CD14-positive monocyte (primary cell): Measurements from ENCODE around the gene GABRD. TPM values are rescaled to one million over a fixed set of nuclear protein-coding genes. Genes with fewer than 3 reads are reported as not detected.

Experiments
- DNase-seq, 3 donors: peaks; one replicate each; pipeline ENCODE4 v3.0.0-alpha.2; 2011 to 2022
- H2AFZ ChIP-seq: 2 replicates; pipeline ENCODE4 v1.6.0; 2012; ENCODE audit warnings: mild to moderate bottlenecking, low read depth, low read length, inconsistent platforms; ENCODE audit not compliant: insufficient read depth, poor library complexity, severe bottlenecking
- H3K27ac ChIP-seq, 2 donors: 1 replicate in 1 of 2; 2 replicates in 1 of 2; pipeline ENCODE4 v1.5.1; 2012 to 2013; ENCODE audit warnings: low read length in 2 of 2, control low read depth in 1 of 2, inconsistent platforms in 1 of 2, low read depth in 1 of 2, mild to moderate bottlenecking in 1 of 2
- H3K27me3 ChIP-seq, 2 donors: one replicate each; pipeline versions ENCODE4 v1.6.0 to v1.6.1; 2011 to 2013; ENCODE audit warnings: low read length in 2 of 2; ENCODE audit not compliant: control insufficient read depth in 2 of 2, insufficient read depth in 2 of 2
- H3K36me3 ChIP-seq, 2 donors: replicated peaks in 1 of 2; 1 replicate in 1 of 2; 2 replicates in 1 of 2; pipeline versions ENCODE4 v1.5.1 to v1.6.1; 2012 to 2013; ENCODE audit warnings: low read length in 2 of 2, control low read depth in 1 of 2, inconsistent platforms in 1 of 2, mild to moderate bottlenecking in 1 of 2; ENCODE audit not compliant: insufficient read depth in 2 of 2, control insufficient read depth in 1 of 2
- H3K4me1 ChIP-seq, 2 donors: 1 replicate in 1 of 2; 2 replicates in 1 of 2; pipeline versions ENCODE4 v1.5.1 to v1.6.1; 2012 to 2013; ENCODE audit warnings: low read length in 2 of 2, control low read depth in 1 of 2, inconsistent platforms in 1 of 2, mild to moderate bottlenecking in 1 of 2, moderate library complexity in 1 of 2; ENCODE audit not compliant: insufficient read depth in 2 of 2, control insufficient read depth in 1 of 2
- H3K4me2 ChIP-seq: replicated peaks from 2 replicates; pipeline ENCODE3; 2012; ENCODE audit warnings: low read length, moderate library complexity, mild to moderate bottlenecking; ENCODE audit not compliant: poor library complexity, severe bottlenecking; ENCODE audit errors: extremely low read depth
- H3K4me3 ChIP-seq, 3 experiments: fragments of 200-600 bp in 1 of 3; sonication (generic) in 1 of 3; replicated peaks in 1 of 3; 1 replicate in 2 of 3; 2 replicates in 1 of 3; pipeline ENCODE4 v1.5.1; 2011 to 2013; ENCODE audit warnings: low read length in 3 of 3, mild to moderate bottlenecking in 3 of 3, control low read depth in 2 of 3, low read depth in 2 of 3, inconsistent platforms in 1 of 3, moderate library complexity in 1 of 3
- H3K79me2 ChIP-seq: 2 replicates; pipeline ENCODE4 v1.6.0; 2012; ENCODE audit warnings: mild to moderate bottlenecking, control low read depth, inconsistent platforms, low read length, moderate library complexity; ENCODE audit not compliant: insufficient read depth
- H3K9ac ChIP-seq: 2 replicates; pipeline ENCODE4 v1.6.0; 2017; ENCODE audit warnings: low read length, mild to moderate bottlenecking; ENCODE audit not compliant: insufficient read depth, poor library complexity, severe bottlenecking
- H3K9me3 ChIP-seq, 2 donors: replicated peaks in 1 of 2; 1 replicate in 1 of 2; 2 replicates in 1 of 2; pipeline versions ENCODE4 v1.5.1 to v1.6.1; 2012 to 2013; ENCODE audit warnings: low read length in 2 of 2, control low read depth in 1 of 2; ENCODE audit not compliant: control insufficient read depth in 1 of 2, insufficient read depth in 1 of 2
- H4K20me1 ChIP-seq: 2 replicates; pipeline ENCODE4 v1.6.0; 2012; ENCODE audit warnings: mild to moderate bottlenecking, low read length, control low read depth, moderate library complexity; ENCODE audit not compliant: insufficient read depth
- H3K27ac Mint-ChIP-seq, 7 donors: one replicate each; pipeline ENCODE4 v1.8.0; 2020; ENCODE audit warnings: mild to moderate bottlenecking in 7 of 7, mixed read lengths in 7 of 7, moderate library complexity in 6 of 7, inconsistent platforms in 2 of 7
- H3K27me3 Mint-ChIP-seq, 3 donors: one replicate each; pipeline ENCODE4 v1.8.0; 2021 to 2022; ENCODE audit warnings: low read depth in 3 of 3, mild to moderate bottlenecking in 3 of 3, mixed read lengths in 3 of 3, moderate library complexity in 3 of 3, inconsistent platforms in 1 of 3
- H3K36me3 Mint-ChIP-seq, 2 donors: one replicate each; pipeline ENCODE4 v1.8.0; 2020; ENCODE audit warnings: mixed read lengths in 2 of 2, inconsistent platforms in 1 of 2, mild to moderate bottlenecking in 1 of 2
- H3K4me1 Mint-ChIP-seq: one replicate; pipeline ENCODE4 v1.8.0; 2020; ENCODE audit warnings: mild to moderate bottlenecking, mixed read lengths
- H3K4me3 Mint-ChIP-seq, 2 donors: one replicate each; pipeline ENCODE4 v1.8.0; 2020; ENCODE audit warnings: mild to moderate bottlenecking in 2 of 2, mixed read lengths in 2 of 2, moderate library complexity in 1 of 2
- H3K9me3 Mint-ChIP-seq, 7 donors: one replicate each; pipeline ENCODE4 v1.8.0; 2020 to 2022; ENCODE audit warnings: mixed read lengths in 7 of 7, mild to moderate bottlenecking in 6 of 7, moderate library complexity in 6 of 7, inconsistent platforms in 2 of 7
- WGBS: methylation state at CpG from one replicate; pipeline ENCODE4 v1.1.5; 2013; ENCODE audit warnings: missing lambda C conversion rate; ENCODE audit not compliant: insufficient coverage; 5-methylcytosine and 5-hydroxymethylcytosine counted together
- intact Hi-C, 2 donors: fragments of 100-400 bp; cut with micrococcal nuclease; formaldehyde crosslinking; loops; one replicate each; pipeline versions ENCODE4 v1.15.0 to v1.15.1; 2023
- polyA plus RNA-seq, 3 donors: library from polyadenylated mRNA; depleted of rRNA in 1 of 3; unstranded in 2 of 3; stranded (reverse) in 1 of 3; fragments of 300-500 nt in 2 of 3; fragments of >200 nt in 1 of 3; fragmentation: Illumina TruSeq in 2 of 3; gene quantifications; 1 replicate in 2 of 3; 2 replicates in 1 of 3; pipeline ENCODE4 v1.2.3, GENCODE V29; 2012 to 2021
- TF ChIP-seq, protein P1 (sequence below): fragments of 200-600 bp; IDR thresholded peaks from one replicate; pipeline ENCODE4 v1.8.0; 2022; ENCODE audit warnings: antibody characterized with exemption, mild to moderate bottlenecking

Gene GABRD
- polyA plus RNA-seq, 3 donors: not detected

GRCh38 chr1:1973716-1974642 lies 45.2 kb upstream of the GABRD start:
- H3K9me3 Mint-ChIP-seq: peaks cover 0 to 13% (median 7%) of the 10 kb centered on the region in 7 donors
- H3K4me1 Mint-ChIP-seq: peaks cover 3% of the 10 kb centered on the region
- H3K4me3 Mint-ChIP-seq: no peak overlapping the region
- H3K4me3 ChIP-seq: no peak overlapping the region
- H3K27me3 ChIP-seq: no peaks in the 10 kb centered on the region
- no peaks in the 10 kb centered on the region for H3K4me1 ChIP-seq
- 91% methylated on average over 29 of the region's 34 CpGs for WGBS
- H3K27ac Mint-ChIP-seq: no peak overlapping the region
- no peak overlapping the region for H3K27ac ChIP-seq
- H3K9ac ChIP-seq: no peak overlapping the region
- H3K36me3 Mint-ChIP-seq: no peaks in the 10 kb centered on the region
- no peaks in the 10 kb centered on the region for H3K36me3 ChIP-seq
- H2AFZ ChIP-seq: no peak overlapping the region
- peaks cover 0 to 8% of the 10 kb centered on the region in 2 donors for H3K9me3 ChIP-seq
- no peak for DNase-seq
- H3K4me2 ChIP-seq: no peak overlapping the region
- H3K79me2 ChIP-seq: no peaks in the 10 kb centered on the region
- H3K27me3 Mint-ChIP-seq: peaks cover 4 to 13% (median 8%) of the 10 kb centered on the region in 3 donors
- no peaks in the 10 kb centered on the region for H4K20me1 ChIP-seq
- intact Hi-C loops: no loop called here
- TF ChIP-seq, protein P1, sequence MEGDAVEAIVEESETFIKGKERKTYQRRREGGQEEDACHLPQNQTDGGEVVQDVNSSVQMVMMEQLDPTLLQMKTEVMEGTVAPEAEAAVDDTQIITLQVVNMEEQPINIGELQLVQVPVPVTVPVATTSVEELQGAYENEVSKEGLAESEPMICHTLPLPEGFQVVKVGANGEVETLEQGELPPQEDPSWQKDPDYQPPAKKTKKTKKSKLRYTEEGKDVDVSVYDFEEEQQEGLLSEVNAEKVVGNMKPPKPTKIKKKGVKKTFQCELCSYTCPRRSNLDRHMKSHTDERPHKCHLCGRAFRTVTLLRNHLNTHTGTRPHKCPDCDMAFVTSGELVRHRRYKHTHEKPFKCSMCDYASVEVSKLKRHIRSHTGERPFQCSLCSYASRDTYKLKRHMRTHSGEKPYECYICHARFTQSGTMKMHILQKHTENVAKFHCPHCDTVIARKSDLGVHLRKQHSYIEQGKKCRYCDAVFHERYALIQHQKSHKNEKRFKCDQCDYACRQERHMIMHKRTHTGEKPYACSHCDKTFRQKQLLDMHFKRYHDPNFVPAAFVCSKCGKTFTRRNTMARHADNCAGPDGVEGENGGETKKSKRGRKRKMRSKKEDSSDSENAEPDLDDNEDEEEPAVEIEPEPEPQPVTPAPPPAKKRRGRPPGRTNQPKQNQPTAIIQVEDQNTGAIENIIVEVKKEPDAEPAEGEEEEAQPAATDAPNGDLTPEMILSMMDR: no peak

DNA sequence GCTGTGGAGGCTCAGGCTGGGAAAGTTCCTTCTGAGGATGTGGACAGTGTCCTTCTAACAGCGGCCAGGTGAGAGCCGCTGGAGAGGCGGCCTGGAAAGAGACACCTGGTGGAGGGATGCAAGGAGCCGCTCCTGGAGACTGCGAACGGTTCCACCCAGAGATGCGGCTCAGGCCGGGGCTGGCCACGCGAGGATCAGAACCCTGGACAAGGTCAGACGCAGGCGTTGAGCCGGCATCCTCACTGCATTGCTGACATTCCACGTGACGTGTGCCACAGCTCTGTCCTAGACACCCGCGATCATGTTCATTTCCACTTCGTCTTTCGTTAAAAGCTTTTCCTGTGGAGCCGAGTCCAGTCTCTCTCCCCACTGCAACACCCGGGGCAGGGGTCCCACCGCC lies 44.3 kb upstream of the GABRD start:
- no peaks in the 10 kb centered on the region for H3K79me2 ChIP-seq

More for the DNA sequence above, 44.3 kb upstream of the GABRD start:
- H3K4me3 Mint-ChIP-seq: no peak overlapping the region
- 90% methylated on average over 18 of the region's 22 CpGs for WGBS
- H3K9ac ChIP-seq: no peak overlapping the region
- H3K27ac Mint-ChIP-seq: no peak overlapping the region
- no peaks in the 10 kb centered on the region for H3K27me3 ChIP-seq
- no peaks in the 10 kb centered on the region for H3K4me1 ChIP-seq
- no peaks in the 10 kb centered on the region for H3K36me3 ChIP-seq
- H3K4me2 ChIP-seq: no peak overlapping the region
- intact Hi-C loops: no loop called here
- peaks cover 3% of the 10 kb centered on the region for H3K4me1 Mint-ChIP-seq
- no peak for DNase-seq
- peaks cover 4 to 13% (median 8%) of the 10 kb centered on the region in 3 donors for H3K27me3 Mint-ChIP-seq
- H3K4me3 ChIP-seq: no peak overlapping the region
- H4K20me1 ChIP-seq: no peaks in the 10 kb centered on the region
- H3K9me3 Mint-ChIP-seq: peaks cover 7 to 21% (median 15%) of the 10 kb centered on the region in 7 donors
- no peaks in the 10 kb centered on the region for H3K36me3 Mint-ChIP-seq
- peaks cover 0 to 16% of the 10 kb centered on the region in 2 donors for H3K9me3 ChIP-seq
- H3K27ac ChIP-seq: no peak overlapping the region
- no peak overlapping the region for H2AFZ ChIP-seq
- TF ChIP-seq, protein P1: no peak
